HG03520 (cell line): ENCODE data around the gene PIBF1.
"Not testable (repeated sequence)": the region's sequence is repeated elsewhere in the genome, so short reads cannot be mapped to it uniquely, and the experiment has no call there.

Experiments used
- ATAC-seq: cut with Tn5 transposase; IDR thresholded peaks from one replicate; pipeline ENCODE4 v1.9.1; 2021; ENCODE audit warnings: mild to moderate bottlenecking, moderate library complexity; ENCODE audit not compliant: unreplicated experiment

PIBF1 gene, protein sequence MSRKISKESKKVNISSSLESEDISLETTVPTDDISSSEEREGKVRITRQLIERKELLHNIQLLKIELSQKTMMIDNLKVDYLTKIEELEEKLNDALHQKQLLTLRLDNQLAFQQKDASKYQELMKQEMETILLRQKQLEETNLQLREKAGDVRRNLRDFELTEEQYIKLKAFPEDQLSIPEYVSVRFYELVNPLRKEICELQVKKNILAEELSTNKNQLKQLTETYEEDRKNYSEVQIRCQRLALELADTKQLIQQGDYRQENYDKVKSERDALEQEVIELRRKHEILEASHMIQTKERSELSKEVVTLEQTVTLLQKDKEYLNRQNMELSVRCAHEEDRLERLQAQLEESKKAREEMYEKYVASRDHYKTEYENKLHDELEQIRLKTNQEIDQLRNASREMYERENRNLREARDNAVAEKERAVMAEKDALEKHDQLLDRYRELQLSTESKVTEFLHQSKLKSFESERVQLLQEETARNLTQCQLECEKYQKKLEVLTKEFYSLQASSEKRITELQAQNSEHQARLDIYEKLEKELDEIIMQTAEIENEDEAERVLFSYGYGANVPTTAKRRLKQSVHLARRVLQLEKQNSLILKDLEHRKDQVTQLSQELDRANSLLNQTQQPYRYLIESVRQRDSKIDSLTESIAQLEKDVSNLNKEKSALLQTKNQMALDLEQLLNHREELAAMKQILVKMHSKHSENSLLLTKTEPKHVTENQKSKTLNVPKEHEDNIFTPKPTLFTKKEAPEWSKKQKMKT

DNA sequence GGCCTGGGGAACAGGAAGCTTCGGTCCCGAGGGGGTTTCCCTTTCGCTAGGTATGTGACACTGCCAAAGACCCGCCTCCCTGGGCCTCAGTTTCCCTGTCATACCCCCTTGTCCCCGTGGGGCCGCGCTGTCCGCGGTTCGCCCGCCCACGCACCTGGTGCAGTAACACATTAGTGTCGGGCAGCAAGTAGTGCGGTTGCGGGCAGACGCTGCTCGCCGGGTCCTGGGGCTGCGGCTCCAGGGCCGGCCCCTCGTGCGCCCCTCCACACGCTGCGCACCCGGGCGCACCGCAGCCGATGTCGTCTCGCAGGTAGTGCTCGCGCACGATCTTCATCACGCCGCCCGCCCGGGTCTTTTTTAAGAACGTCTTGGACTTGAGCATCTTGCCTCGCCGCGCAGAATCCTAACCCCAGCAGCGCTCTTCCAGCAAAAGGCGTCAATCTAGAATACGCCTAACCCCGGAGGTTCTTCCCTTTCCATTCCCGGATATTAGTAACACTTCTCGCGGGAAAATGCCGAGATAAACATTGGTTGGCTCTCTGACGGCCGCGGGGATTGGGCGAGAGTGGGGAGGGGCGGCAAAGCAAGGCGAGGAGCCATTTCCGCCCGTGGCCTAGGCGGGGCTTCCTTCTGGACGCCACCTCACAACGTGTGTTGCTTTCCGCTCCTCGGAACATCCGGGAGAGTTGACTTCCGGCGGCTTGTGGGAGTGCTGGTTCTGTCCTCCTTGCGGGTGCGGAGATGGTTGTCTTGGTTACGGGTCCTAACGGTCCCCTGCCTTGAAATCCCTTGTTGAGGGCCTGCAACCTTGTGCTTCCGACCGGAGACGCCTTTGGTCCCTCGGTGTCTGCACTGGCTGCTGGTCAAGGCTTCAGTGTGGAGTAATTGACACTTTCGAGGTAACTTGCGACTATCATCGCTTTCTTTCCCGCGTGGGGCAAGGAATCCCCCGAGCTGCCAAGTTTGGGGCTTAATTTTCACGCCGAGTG is at the start of gene PIBF1, which contains the start of gene DIS3:
Gene PIBF1, plus strand, starts transcription at position 683 of the 989 bp plus-strand sequence. CDS start 1,337 bp downstream, outside the sequence.
Gene DIS3, minus strand, starts transcription at position 450 of the 989 bp plus-strand sequence. Its CDS starts 68 bp downstream, at position 382.
- ATAC-seq = peak; percentile 97

GRCh38 chr13:72737033-72737432 is 44.9 kb upstream of the PIBF1 start:
- no peak for ATAC-seq

DNA sequence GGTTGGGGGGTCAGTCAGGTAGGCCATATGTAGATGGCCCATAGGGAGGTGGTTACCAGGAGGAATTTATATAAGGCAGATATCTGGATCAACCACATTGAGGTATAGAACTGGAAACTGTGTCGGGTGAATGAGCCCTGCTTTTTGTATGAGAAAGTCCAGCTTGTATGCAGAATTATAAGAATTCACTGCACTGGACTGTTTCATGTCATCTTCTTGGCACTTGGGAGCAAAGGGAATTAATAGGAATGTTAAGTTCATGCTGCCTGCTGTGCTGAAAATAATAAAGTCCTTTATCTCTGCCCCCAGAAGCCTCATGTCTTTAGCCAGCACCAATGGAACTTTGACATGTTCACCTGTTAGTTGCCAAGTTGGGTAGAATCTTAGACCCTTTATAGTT is 41.9 kb upstream of the PIBF1 start:
- ATAC-seq = no peak

- ATAC-seq = peak; percentile 47
Observed at GRCh38 chr13:72745260-72745659, 36.7 kb upstream of the PIBF1 start.

DNA sequence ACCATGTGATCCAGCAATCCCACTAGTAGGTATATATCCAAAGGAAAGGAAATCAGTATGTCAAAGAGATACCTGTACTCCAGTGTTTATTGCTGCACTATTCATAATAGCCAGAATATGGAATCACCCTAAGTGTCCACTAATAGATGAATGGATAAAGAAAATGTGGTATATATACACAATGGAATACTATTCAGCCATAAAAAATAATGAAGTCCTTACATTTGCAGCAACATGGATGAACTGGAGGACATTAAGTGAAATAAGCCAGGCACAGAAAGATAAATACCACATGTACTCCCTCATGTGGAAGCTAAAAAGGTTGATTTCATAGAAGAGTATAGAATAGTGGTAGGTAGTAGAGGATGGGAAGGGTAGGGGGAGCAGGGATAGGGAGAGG is 30.7 kb upstream of the PIBF1 start:
- no peak for ATAC-seq

GRCh38 chr13:72754111-72754510 is 27.8 kb upstream of the PIBF1 start:
- no peak for ATAC-seq

DNA sequence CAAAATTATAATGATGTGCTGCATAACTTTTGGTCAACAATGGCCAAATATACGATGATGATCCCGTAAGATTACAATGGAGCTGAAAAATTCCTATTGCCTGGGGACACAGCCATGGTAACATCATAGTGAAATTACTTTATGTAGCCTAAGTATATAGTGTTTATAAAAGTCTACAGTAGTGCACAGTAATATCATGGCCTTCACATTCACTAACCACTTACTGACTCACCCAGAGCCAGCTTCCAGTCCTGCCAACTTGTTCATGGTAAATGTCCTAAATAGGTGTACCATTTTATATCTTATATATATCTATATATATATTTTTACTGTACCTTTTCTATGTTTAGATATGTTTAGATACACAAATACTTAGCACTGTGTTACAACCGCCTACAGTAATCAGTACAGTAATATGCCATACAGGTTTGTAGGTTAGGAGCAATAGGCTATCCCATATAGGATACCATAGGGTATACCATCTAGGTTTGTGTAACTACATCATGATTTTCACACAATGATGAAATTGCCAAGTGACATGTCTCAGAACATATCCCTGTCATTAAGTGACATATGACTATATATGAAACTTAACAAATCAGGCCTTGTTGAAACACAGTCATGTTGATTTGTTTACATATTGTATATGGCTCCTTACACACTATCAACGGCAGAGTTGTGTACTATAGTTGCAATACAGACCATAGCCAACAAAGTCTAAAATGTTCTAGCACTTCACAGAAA is 24.0 kb upstream of the PIBF1 start:
- ATAC-seq = no peak

- no peak for ATAC-seq
Observed at GRCh38 chr13:72760189-72760588, 21.7 kb upstream of the PIBF1 start.

- no peak for ATAC-seq
Observed at GRCh38 chr13:72763411-72763810, 18.5 kb upstream of the PIBF1 start.

DNA sequence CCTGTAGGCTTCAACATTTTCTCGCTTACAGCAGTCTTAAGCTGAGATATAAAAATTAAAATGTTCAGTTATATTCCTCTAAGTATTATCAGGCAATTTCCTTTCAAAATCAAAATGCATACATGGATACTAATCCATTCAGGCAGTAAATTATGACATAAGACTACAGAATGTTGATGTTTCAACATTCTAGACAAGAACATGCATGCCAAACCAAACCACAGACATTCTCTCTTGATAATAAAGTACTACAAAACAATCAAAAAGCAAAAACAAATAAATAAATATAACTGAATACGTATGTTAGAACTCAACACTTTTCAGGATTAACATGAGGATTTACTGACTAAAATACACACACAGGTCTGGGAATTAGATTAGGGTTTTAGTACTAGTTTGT is 7.9 kb upstream of the PIBF1 start:
- no peak for ATAC-seq

- ATAC-seq = no peak
Observed at GRCh38 chr13:72782717-72783116, 784 bp downstream of the PIBF1 start.

GRCh38 chr13:72784679-72785078 is 2.7 kb downstream of the PIBF1 start:
- not testable (repeated sequence) for ATAC-seq

GRCh38 chr13:72788831-72789230 is 6.9 kb downstream of the PIBF1 start:
- ATAC-seq = no peak

DNA sequence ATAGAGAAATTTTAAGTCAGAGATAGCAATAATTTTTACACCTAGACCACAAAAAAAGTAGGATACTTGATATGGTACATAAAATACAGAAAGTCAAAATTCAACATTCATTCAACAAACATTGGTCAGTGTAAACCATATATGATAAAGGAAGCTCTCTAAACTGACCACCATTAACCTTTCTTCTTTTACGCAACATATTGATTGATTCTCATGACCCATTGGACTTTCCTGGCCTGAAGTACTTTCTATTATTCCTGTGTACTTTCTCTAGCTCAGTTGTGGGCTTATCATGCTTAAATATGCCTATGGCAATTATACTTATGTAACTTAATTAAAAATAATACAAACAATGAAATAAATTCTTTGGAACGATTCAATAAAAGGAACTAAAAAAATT is 10.7 kb downstream of the PIBF1 start:
- ATAC-seq = no peak

DNA sequence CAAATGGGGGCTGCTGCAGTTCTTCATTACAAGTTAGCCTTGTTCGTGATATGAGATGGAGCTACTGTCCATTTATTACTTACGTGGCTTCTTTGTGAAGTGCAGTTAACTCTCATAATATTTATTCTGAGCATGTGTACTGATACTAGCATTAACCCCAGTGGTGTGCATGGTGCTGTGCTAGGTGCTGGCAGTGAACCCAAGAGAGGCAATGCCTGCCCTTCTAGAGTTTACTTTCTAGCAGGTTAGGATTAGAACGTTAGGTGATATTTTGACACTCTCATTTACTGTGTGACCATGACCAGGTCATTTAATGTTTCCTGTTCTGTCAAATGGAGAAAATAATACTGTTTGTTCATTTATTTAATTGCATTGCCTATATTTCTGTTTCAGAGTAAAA is 16.9 kb downstream of the PIBF1 start:
- no peak for ATAC-seq

- no peak for ATAC-seq
Observed at GRCh38 chr13:72804301-72804700, 22.4 kb downstream of the PIBF1 start.

DNA sequence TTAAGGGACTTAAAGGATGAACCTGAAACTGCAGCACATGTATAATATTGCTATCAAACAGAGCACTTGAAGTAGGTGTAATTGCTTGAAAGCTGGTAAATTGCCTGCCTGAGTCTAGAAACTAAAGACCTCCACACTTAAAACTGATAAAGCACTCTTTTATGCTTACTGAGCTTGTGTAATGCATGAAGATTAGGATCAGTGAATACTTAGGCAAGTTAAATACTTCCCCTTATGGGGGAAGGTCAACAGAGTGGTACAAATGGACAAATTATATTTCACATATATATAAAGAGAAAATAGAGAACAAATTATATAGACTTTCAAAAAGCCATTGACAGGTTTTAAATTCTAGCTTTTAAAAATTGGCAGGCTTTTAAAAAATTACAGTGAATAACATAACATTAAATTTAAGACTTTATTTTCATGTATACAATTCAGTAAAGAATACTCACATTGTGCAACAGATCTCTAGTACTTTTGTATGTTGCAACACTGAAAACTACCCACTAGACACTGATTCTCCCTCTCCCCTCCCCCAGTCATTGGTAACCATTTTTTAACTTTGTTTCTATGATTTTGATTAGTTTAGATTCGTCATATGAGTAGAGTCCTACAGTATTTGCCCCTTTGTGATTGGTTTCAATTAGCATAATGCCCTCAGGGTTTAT is 23.9 kb downstream of the PIBF1 start:
- ATAC-seq = no peak

- not testable (repeated sequence) for ATAC-seq
Observed at GRCh38 chr13:72806514-72806913, 24.6 kb downstream of the PIBF1 start.

DNA sequence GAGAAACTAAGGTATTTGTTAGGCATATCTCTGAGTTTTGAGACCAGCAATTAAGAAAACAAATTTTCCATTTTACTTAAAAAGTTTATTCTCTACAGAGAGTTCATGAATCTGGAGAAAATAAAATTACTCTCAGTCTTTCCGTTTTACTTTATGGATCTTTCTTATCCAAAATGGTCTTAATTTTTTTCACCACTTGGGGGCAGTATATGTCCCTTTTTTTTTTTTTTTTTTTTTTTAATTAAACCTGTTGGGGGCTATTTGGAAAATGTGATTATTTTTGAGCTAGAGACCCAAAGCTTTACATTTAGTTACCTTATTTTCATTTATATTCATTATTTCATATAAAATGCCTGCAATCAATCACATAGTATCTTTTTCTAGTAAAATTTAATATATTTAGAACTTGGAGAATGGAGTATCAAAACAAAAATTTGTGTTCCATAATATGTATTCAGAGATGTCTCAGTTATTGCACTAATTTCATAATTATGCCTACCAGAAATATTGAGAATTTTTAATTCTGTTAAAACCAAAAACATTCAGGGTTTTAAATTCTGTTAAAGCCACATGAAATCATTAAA is 27.1 kb downstream of the PIBF1 start:
- no peak for ATAC-seq
